Endodermal cell (in vitro differentiated cells): Measurements from ENCODE around the gene MAD2L2. TPM values are rescaled to one million over a fixed set of nuclear protein-coding genes. Genes with fewer than 3 reads are reported as not detected.

ENCODE experiments used
- DNase-seq: peaks from one replicate; pipeline ENCODE4 v3.0.0-alpha.2; 2017
- H3K27ac ChIP-seq: 2 replicates; pipeline ENCODE4 v1.5.1; 2013; ENCODE audit warnings: mild to moderate bottlenecking, low read depth, low read length, moderate library complexity
- H3K27me3 ChIP-seq: 2 replicates; pipeline ENCODE4 v1.6.1; 2013; ENCODE audit warnings: mild to moderate bottlenecking, low read length, moderate library complexity; ENCODE audit not compliant: insufficient read depth, control insufficient read depth, poor library complexity, severe bottlenecking
- H3K36me3 ChIP-seq: 2 replicates; pipeline ENCODE4 v1.7.0; 2013; ENCODE audit warnings: mild to moderate bottlenecking, low read length, moderate library complexity; ENCODE audit not compliant: control insufficient read depth, insufficient read depth
- H3K4me1 ChIP-seq: one replicate; pipeline ENCODE4 v1.7.0; 2013; ENCODE audit warnings: low read length; ENCODE audit not compliant: control insufficient read depth, insufficient read depth
- H3K4me3 ChIP-seq: 2 replicates; pipeline ENCODE4 v1.5.1; 2013; ENCODE audit warnings: mild to moderate bottlenecking, low read length, moderate library complexity
- H3K9ac ChIP-seq: 2 replicates; pipeline ENCODE4 v1.6.1; 2013; ENCODE audit warnings: mild to moderate bottlenecking, low read length, moderate library complexity; ENCODE audit not compliant: poor library complexity, severe bottlenecking; ENCODE audit errors: extremely low read depth
- H3K9me3 ChIP-seq: 2 replicates; pipeline ENCODE4 v1.6.1; 2013; ENCODE audit warnings: mild to moderate bottlenecking, low read length, moderate library complexity; ENCODE audit not compliant: control insufficient read depth
- H3K27ac Mint-ChIP-seq: 2 replicates; pipeline ENCODE4 v1.8.0; 2020; ENCODE audit warnings: mixed read lengths
- H3K27me3 Mint-ChIP-seq: 2 replicates; pipeline ENCODE4 v1.8.0; 2021; ENCODE audit warnings: mild to moderate bottlenecking, mixed read lengths; ENCODE audit not compliant: insufficient read depth
- H3K36me3 Mint-ChIP-seq: 2 replicates; pipeline ENCODE4 v1.8.0; 2020; ENCODE audit warnings: low read depth, mixed read lengths
- H3K4me1 Mint-ChIP-seq: 2 replicates; pipeline ENCODE4 v1.8.0; 2020; ENCODE audit warnings: mixed read lengths
- H3K4me3 Mint-ChIP-seq: 2 replicates; pipeline ENCODE4 v1.8.0; 2020; ENCODE audit warnings: mild to moderate bottlenecking, moderate library complexity, mixed read lengths
- H3K9me3 Mint-ChIP-seq: 2 replicates; pipeline ENCODE4 v1.8.0; 2020; ENCODE audit warnings: mild to moderate bottlenecking, mixed read lengths
- WGBS, 2 experiments: methylation state at CpG; one replicate each; pipeline versions ENCODE4 v1.1.5 to v1.1.7; 2013; ENCODE audit warnings: missing lambda C conversion rate in 2 of 2, mixed read lengths in 1 of 2; ENCODE audit not compliant: insufficient coverage in 1 of 2, insufficient read length in 1 of 2; 5-methylcytosine and 5-hydroxymethylcytosine counted together
- total RNA-seq, 2 donors: library from RNA; stranded (reverse); fragmentation: NEBNext Ultra II Directional in 1 of 2; extraction: Animal tissue kit (Norgen Biotek cat#: 25700) in 1 of 2; gene quantifications; 2 replicates in 1 of 2; 3 replicates in 1 of 2; pipeline ENCODE4 v1.2.1, GENCODE V29; 2021
- TF ChIP-seq, protein P1 (sequence below): fragments of 200-600 bp; sonication (generic); conservative IDR thresholded peaks from 2 replicates; pipeline ENCODE4 v1.5.0; 2021; ENCODE audit warnings: antibody characterized with exemption, mild to moderate bottlenecking

Gene MAD2L2
- total RNA-seq, 2 donors from 2014 or later, result 128 to 132 TPM

GRCh38 chr1:11676386-11677103, 4.4 kb downstream of the MAD2L2 start:
- Histone ChIP-seq H3K27ac (no peak overlapping the region), H3K4me3 (no peak overlapping the region), H3K27me3 (no peaks in the 10 kb centered on the region), H3K36me3 (peaks cover 28% of the 10 kb centered on the region), H3K9ac (no peak overlapping the region), H3K4me1 (no peaks in the 10 kb centered on the region), H3K9me3 (no peaks in the 10 kb centered on the region)
- no peaks in the 10 kb centered on the region for H3K9me3 Mint-ChIP-seq
- peak overlapping the region; percentile 13 for H3K27ac Mint-ChIP-seq
- TF ChIP-seq, protein P1, sequence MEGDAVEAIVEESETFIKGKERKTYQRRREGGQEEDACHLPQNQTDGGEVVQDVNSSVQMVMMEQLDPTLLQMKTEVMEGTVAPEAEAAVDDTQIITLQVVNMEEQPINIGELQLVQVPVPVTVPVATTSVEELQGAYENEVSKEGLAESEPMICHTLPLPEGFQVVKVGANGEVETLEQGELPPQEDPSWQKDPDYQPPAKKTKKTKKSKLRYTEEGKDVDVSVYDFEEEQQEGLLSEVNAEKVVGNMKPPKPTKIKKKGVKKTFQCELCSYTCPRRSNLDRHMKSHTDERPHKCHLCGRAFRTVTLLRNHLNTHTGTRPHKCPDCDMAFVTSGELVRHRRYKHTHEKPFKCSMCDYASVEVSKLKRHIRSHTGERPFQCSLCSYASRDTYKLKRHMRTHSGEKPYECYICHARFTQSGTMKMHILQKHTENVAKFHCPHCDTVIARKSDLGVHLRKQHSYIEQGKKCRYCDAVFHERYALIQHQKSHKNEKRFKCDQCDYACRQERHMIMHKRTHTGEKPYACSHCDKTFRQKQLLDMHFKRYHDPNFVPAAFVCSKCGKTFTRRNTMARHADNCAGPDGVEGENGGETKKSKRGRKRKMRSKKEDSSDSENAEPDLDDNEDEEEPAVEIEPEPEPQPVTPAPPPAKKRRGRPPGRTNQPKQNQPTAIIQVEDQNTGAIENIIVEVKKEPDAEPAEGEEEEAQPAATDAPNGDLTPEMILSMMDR, result no peak
- peaks cover 42% of the 10 kb centered on the region for H3K36me3 Mint-ChIP-seq
- H3K4me3 Mint-ChIP-seq, result no peak overlapping the region
- DNase-seq, result no peak
- H3K27me3 Mint-ChIP-seq, result no peaks in the 10 kb centered on the region
- peaks cover 2% of the 10 kb centered on the region for H3K4me1 Mint-ChIP-seq
- 93 to 94% methylated on average over 5 to 10 of the region's 10 CpGs for WGBS, 2 experiments

DNA sequence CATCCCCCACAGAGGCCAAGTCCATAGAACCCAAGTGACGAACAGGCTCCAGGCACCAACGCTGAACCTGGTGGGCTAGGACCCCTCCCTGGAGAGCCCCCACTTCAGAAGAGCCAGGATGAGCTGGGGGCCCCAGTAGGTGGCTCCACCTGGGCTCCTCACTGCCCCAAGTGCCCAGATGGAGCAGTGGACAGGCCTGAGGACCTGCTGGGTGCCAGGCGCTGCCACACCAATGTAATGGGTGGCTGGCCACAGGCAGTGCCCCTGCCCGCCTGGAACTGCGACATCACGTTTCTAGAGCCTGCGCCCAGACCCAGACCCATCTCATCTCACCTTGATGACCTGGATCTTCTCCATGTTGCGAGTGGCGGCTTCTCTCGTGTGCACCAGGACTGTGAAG, 5.6 kb downstream of the MAD2L2 start:
- H3K27ac ChIP-seq, result no peak overlapping the region
- 93 to 100% methylated on average over 4 to 10 of the region's 10 CpGs for WGBS, 2 experiments
- Mint-ChIP-seq H3K27me3 (no peaks in the 10 kb centered on the region), H3K4me3 (no peak overlapping the region), H3K9me3 (no peaks in the 10 kb centered on the region), H3K27ac (no peak overlapping the region), H3K36me3 (peaks cover 51% of the 10 kb centered on the region), H3K4me1 (peaks cover 1% of the 10 kb centered on the region)
- no peak for DNase-seq
- H3K4me1 ChIP-seq, result no peaks in the 10 kb centered on the region
- no peak overlapping the region for H3K4me3 ChIP-seq
- no peaks in the 10 kb centered on the region for H3K9me3 ChIP-seq
- no peaks in the 10 kb centered on the region for H3K27me3 ChIP-seq
- peaks cover 28% of the 10 kb centered on the region for H3K36me3 ChIP-seq
- H3K9ac ChIP-seq, result no peak overlapping the region
- TF ChIP-seq, protein P1, result no peak

DNA sequence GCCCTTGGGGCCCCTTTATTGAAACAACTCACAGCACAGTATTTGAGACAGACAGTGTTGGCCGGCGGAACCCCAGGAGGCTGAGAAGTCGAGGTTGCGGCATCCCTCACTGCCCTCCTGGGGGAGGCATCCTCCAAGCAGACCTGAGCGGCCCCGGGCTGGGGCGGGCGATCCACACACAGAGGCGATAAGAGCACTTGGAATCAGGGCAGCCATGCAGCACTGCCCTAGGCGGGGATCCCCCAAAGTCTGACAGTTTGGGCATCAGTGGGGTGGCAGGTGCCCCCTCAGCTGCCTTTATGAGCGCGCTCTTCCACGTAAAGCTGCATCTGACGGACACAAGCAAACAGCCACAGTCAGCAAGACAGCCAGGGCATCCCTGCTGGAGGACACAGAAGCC, 6.5 kb downstream of the MAD2L2 start:
- H3K9me3 ChIP-seq, result no peaks in the 10 kb centered on the region
- H3K9me3 Mint-ChIP-seq, result no peaks in the 10 kb centered on the region
- no peak overlapping the region for H3K9ac ChIP-seq
- no peak for DNase-seq
- no peak overlapping the region for H3K27ac ChIP-seq
- H3K27me3 ChIP-seq, result no peaks in the 10 kb centered on the region
- H3K4me3 ChIP-seq, result no peak overlapping the region
- no peaks in the 10 kb centered on the region for H3K27me3 Mint-ChIP-seq
- peaks cover 1% of the 10 kb centered on the region for H3K4me1 Mint-ChIP-seq
- H3K4me3 Mint-ChIP-seq, result no peak overlapping the region
- no peaks in the 10 kb centered on the region for H3K4me1 ChIP-seq
- peaks cover 28% of the 10 kb centered on the region for H3K36me3 ChIP-seq
- TF ChIP-seq, protein P1, result no peak
- no peak overlapping the region for H3K27ac Mint-ChIP-seq
- 96 to 98% methylated on average over 11 to 14 of the region's 14 CpGs for WGBS, 2 experiments
- H3K36me3 Mint-ChIP-seq, result peaks cover 51% of the 10 kb centered on the region
